Endothelial cell of umbilical vein (primary cell): ENCODE measurements around the gene OR10H1. TPM values are rescaled to one million over a fixed set of nuclear protein-coding genes. Genes with fewer than 3 reads are reported as not detected.

Experiments
- BruUV-seq: library from RNA; stranded (reverse); fragments of 400-500 nt; replicated peaks from 2 replicates; lab custom pipeline; 2021; lab: Mats Ljungman, UMichigan
- CTCF ChIA-PET: fragments of 300-600, 350-600 bp; sonication (Branson Sonifier 250); formaldehyde crosslinking; loops from one replicate; lab custom pipeline; 2021; ENCODE audit warnings: antibody characterized with exemption, inconsistent platforms; lab: Charles Lee
- POLR2A ChIA-PET: fragments of 300-600, 350-600 bp; sonication (Branson Sonifier 250); formaldehyde crosslinking; loops from one replicate; lab custom pipeline; 2021; ENCODE audit warnings: antibody characterized with exemption, inconsistent platforms; lab: Charles Lee
- DNase-seq: peaks from one replicate; pipeline ENCODE4 v3.0.0-alpha.2; 2011; ENCODE audit warnings: low read depth, low spot score
- FAIRE-seq: peaks from 2 replicates; lab custom pipeline; 2011; peaks lifted over from hg19 to GRCh38; lab: Jason Lieb, UNC
- H2AFZ ChIP-seq: 2 replicates; pipeline ENCODE4 v1.6.0; 2012; ENCODE audit warnings: low read depth, low read length, control low read depth, inconsistent platforms
- H3K27ac ChIP-seq: 2 replicates; pipeline ENCODE4 v1.5.1; 2011; ENCODE audit warnings: low read depth, mild to moderate bottlenecking, control low read depth, low read length, moderate library complexity; ENCODE audit not compliant: insufficient read depth
- H3K27me3 ChIP-seq, 2 experiments: 2 replicates each; pipeline versions ENCODE4 v1.6.0 to v1.6.1; 2011; ENCODE audit warnings: low read length in 2 of 2, mixed read lengths in 1 of 2; ENCODE audit not compliant: control insufficient read depth in 2 of 2, insufficient read depth in 2 of 2
- H3K36me3 ChIP-seq, 2 experiments: 2 replicates in 1 of 2; 3 replicates in 1 of 2; pipeline ENCODE4 v1.5.1; 2011; ENCODE audit warnings: low read length in 2 of 2, mild to moderate bottlenecking in 1 of 2, moderate library complexity in 1 of 2; ENCODE audit not compliant: control insufficient read depth in 2 of 2, insufficient read depth in 2 of 2; ENCODE audit errors: extremely low read depth in 1 of 2
- H3K4me1 ChIP-seq: 3 replicates; pipeline ENCODE4 v1.5.1; 2011; ENCODE audit warnings: mild to moderate bottlenecking, low read length; ENCODE audit not compliant: control insufficient read depth, insufficient read depth; ENCODE audit errors: extremely low read depth
- H3K4me2 ChIP-seq: 2 replicates; pipeline ENCODE4 v1.6.1; 2011; ENCODE audit warnings: low read length, control low read depth, mixed read lengths; ENCODE audit not compliant: insufficient read depth
- H3K4me3 ChIP-seq, 3 experiments: fragments of 200-600 bp in 1 of 3; sonication (generic), shearing (Covaris generic) in 1 of 3; replicated peaks in 1 of 3; 2 replicates each; pipeline ENCODE4 v1.5.1; 2011 to 2016; ENCODE audit warnings: control low read depth in 3 of 3, low read length in 3 of 3, mild to moderate bottlenecking in 2 of 3, inconsistent platforms in 1 of 3, low read depth in 1 of 3, moderate library complexity in 1 of 3; ENCODE audit not compliant: insufficient read depth in 1 of 3
- H3K79me2 ChIP-seq: 2 replicates; pipeline ENCODE4 v1.6.0; 2012; ENCODE audit warnings: low read length, inconsistent platforms; ENCODE audit not compliant: control insufficient read depth, insufficient read depth
- H3K9ac ChIP-seq: replicated peaks from 2 replicates; pipeline ENCODE3; 2011; ENCODE audit warnings: low read length, control low read depth; ENCODE audit not compliant: insufficient read depth; ENCODE audit errors: extremely low read depth
- H3K9me1 ChIP-seq: replicated peaks from 3 replicates; pipeline ENCODE4 v1.6.0; 2011; ENCODE audit warnings: mild to moderate bottlenecking, low read length; ENCODE audit not compliant: control insufficient read depth, insufficient read depth; ENCODE audit errors: extremely low read depth
- H3K9me3 ChIP-seq: replicated peaks from 2 replicates; pipeline ENCODE4 v1.5.1; 2012; ENCODE audit warnings: low read length, inconsistent platforms; ENCODE audit not compliant: control insufficient read depth, insufficient read depth
- H4K20me1 ChIP-seq: replicated peaks from 2 replicates; pipeline ENCODE3; 2011; ENCODE audit warnings: mild to moderate bottlenecking, low read length; ENCODE audit not compliant: control insufficient read depth, insufficient read depth; ENCODE audit errors: extremely low read depth
- CTCF ChIP-seq, 2 donors: IDR thresholded peaks; 1 replicate in 1 of 2; 2 replicates in 1 of 2; pipeline ENCODE4 v1.5.1; 2011; ENCODE audit warnings: low read length in 2 of 2, mild to moderate bottlenecking in 2 of 2, moderate library complexity in 2 of 2, control low read depth in 1 of 2, inconsistent platforms in 1 of 2, low read depth in 1 of 2; ENCODE audit not compliant: insufficient read depth in 1 of 2; ENCODE audit errors: extremely low read depth in 1 of 2
- FOS ChIP-seq: IDR thresholded peaks from 2 replicates; pipeline ENCODE4 v1.6.1; 2011; ENCODE audit warnings: mild to moderate bottlenecking, low read length, moderate library complexity, borderline replicate concordance; ENCODE audit not compliant: insufficient read depth
- GATA2 ChIP-seq: IDR thresholded peaks from 2 replicates; pipeline ENCODE4 v1.7.0; 2011; ENCODE audit warnings: low read depth, mild to moderate bottlenecking, moderate library complexity, mixed read lengths, low read length; ENCODE audit not compliant: insufficient read length, insufficient read depth
- JUN ChIP-seq: IDR thresholded peaks from 2 replicates; pipeline ENCODE4 v1.6.1; 2011; ENCODE audit warnings: borderline replicate concordance, low read depth; ENCODE audit not compliant: insufficient read length, insufficient read depth
- MAX ChIP-seq: IDR thresholded peaks from 2 replicates; pipeline ENCODE4 v1.6.1; 2011; ENCODE audit not compliant: insufficient read depth, insufficient read length
- MYC ChIP-seq: IDR thresholded peaks from one replicate; pipeline ENCODE4 v1.6.1; 2011; ENCODE audit warnings: mild to moderate bottlenecking, low read depth, low read length
- POLR2A ChIP-seq: IDR thresholded peaks from 2 replicates; pipeline ENCODE4 v1.6.1; 2012; ENCODE audit warnings: low read depth, mild to moderate bottlenecking, control low read depth, low read length
- POLR2AphosphoS5 ChIP-seq: IDR thresholded peaks from 2 replicates; pipeline ENCODE4 v1.6.1; 2012; ENCODE audit warnings: low read depth, mild to moderate bottlenecking, control low read depth, low read length, moderate library complexity; ENCODE audit not compliant: insufficient read depth
- dilution Hi-C: fragments of 300-500 bp; cut with MboI; formaldehyde crosslinking; loops from one replicate; pipeline ENCODE4 v1.15.0; 2019; ENCODE audit warnings: low sequenced_read_pairs; ENCODE audit not compliant: extremely low pct_ligation_motif_present
- intact Hi-C: fragments of 100-400 bp; cut with micrococcal nuclease; formaldehyde crosslinking; loops from one replicate; pipeline ENCODE4 v1.10.0; 2022
- polyA plus RNA-seq, 4 experiments: library from polyadenylated mRNA; depleted of rRNA in 3 of 4; stranded (reverse) in 3 of 4; unstranded in 1 of 4; fragments of >200 nt; gene quantifications; 2 replicates each; pipeline versions ENCODE4 v1.2.1 to v1.2.3, GENCODE V29; 2011 to 2012; ENCODE audit warnings: missing spikeins in 1 of 4
- total RNA-seq: library from RNA; stranded (reverse); gene quantifications from 2 replicates; pipeline ENCODE4 v1.2.3, GENCODE V29; 2021

Gene OR10H1
- total and polyA plus RNA-seq, 2 donors (not counting 3 experiments of a cell fraction or from before 2014, with no cell fraction given), result not detected

- DNase-seq, result no peak
- Histone ChIP-seq H3K9ac (no peak overlapping the region), H3K36me3 (no peaks in the 10 kb centered on the region), H3K4me1 (no peaks in the 10 kb centered on the region), H3K9me1 (no peaks in the 10 kb centered on the region), H3K27ac (no peak overlapping the region), H3K27me3 (no peaks in the 10 kb centered on the region), H3K9me3 (no peaks in the 10 kb centered on the region), H3K79me2 (no peaks in the 10 kb centered on the region), H3K4me3 (no peak overlapping the region), H2AFZ (no peak overlapping the region), H3K4me2 (no peak overlapping the region), H4K20me1 (no peaks in the 10 kb centered on the region)
- dilution Hi-C loops, result no loop called here
- ChIA-PET POLR2A (no interaction called here), CTCF (no interaction called here)
- FAIRE-seq, result no peak
- intact Hi-C loops, result no loop called here
- TF ChIP-seq POLR2AphosphoS5 (no peak), GATA2 (no peak), FOS (no peak), CTCF (IDR thresholded peaks at IDR 0.05; ENCODE audit: extremely low read depth in 1 of 2, insufficient read depth in 1 of 2, low read depth in 1 of 2, low read length in 2 of 2) (no peak), JUN (no peak), MAX (no peak), POLR2A (no peak), MYC (no peak)
- BruUV-seq, result no TSS peak
Observed at GRCh38 chr19:15862444-15862843, 47.0 kb upstream of the OR10H1 start.
